GM18867 (cell line): Measurements from ENCODE around the gene MRAS.

ENCODE experiments used
- ATAC-seq: cut with Tn5 transposase; IDR thresholded peaks from one replicate; pipeline ENCODE4 v1.9.1; 2021; ENCODE audit warnings: mild to moderate bottlenecking, moderate library complexity; ENCODE audit not compliant: unreplicated experiment

MRAS gene

DNA sequence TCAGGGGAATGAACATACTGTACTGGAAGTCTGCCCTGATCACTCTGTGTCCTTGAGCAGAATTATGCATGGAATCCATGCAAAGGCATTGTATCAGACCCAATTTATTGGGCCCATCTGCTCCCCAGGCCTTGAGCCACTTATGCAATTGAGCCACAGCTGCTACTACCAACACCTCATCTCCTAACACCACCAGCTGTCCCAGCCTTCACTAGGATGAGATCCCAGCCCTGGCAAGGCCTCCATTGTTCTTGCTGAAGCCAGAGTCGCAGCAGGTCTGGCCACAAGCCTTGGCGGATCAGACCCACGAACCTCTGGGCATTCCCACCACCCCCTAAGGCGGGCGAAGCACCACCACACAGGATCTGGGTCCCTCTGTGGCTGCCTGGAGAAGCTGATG lies 9.6 kb upstream of the MRAS start:
- ATAC-seq: no peak

- ATAC-seq: no peak
Measured at GRCh38 chr3:138340511-138340910, 7.9 kb upstream of the MRAS start.

DNA sequence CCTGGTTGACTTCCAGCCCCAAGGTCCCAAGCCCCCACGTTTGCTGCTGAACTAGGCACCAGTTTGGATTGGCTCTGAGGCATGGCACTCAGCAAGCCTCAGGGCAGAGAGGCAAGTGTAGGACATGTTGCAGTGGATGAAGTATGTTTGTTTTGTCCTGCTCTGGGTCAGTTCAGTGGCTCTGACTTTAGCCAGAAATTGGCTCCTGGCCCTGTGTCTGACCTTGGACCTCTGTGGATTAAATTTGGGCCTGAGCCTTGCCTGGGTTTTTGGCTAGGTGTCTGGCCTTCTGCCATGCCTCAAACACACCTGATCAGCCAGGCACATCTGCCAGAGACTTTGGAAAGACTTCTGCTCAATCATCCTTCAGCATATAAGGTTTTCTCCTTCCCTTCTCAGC lies 3.6 kb upstream of the MRAS start:
- ATAC-seq: no peak

DNA sequence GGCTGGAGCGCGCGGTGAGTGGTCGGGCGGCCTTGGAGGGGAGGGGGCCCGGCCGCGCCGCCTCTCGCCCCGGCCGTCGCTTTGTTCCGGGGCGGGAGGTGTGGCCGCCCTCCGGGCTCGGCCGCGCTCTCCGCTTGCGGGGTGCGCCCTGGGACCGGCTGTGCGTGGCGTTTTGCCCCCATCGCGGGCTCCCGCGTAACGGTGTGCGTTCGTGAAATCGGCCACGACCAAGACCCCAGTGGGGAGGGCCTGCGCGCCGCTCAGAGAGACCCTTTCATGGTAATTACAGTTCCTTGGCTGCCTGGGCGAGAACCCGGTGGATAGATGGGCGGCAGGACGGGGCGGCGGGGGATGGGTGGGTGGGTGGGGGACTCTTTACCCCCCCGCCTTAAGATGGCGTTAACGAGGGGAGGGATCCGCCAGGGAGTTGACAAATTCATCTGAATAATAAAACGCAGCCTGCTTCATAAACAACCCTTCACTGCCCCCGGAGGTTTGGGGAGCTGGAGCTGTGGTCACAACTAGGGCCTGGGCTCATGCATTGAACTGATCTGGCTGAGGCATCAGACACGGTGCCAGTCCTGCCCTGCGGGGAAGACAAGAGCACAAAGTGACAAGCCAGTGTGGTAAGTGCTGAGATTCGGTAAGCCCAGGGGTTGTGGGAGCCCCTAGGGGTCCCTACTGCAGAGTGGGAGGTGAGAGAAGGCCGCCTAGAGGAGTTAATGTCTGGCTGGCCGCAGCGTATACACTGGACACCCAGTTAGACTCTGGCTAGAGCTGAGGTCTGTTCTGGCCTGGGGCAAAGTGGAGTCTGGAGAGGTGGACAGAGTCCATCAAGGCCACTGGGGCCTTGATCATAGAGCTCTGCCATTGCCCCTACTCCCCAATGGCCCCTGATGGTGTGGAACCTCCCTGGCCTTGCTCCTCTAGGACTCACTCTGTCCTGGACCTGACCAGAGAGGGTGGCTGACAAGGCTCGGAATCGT lies 668 bp downstream of the MRAS start:
- ATAC-seq: no peak

DNA sequence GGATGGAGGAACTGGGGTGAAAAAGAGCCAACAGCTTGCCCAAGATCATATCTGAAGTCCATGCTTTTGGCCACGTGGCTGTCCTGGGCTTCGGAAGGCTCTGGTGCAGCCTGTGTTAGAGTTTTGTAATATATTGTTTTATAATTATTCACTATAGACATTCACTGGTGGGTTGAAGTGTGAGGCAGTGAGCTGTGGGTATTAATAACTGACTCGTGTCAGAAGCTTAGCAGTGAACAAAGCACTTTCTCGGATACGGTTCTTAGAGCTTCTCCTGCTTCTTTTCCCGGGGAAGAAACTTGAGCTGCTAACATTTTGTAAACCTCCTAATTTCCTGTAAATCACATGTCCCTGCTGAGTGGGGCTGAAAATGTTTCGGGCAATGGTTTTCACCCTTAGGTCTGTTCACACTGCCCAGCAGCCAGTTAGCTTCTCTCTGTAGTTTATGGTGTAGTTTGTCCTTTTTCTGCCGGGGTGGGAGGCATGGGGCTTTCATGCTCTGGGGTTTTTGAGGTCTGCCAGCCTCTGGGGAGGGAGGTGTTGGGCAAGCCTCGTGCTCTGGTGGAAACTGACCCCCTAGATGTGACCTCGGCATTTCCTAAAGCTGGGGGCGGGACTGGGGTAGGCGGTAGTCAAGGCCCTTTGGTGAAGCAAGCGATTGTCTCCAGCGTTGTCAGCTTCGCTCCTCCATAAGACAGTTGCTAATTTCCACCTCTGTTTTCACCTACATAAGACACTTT lies 1.7 kb downstream of the MRAS start:
- no peak for ATAC-seq

DNA sequence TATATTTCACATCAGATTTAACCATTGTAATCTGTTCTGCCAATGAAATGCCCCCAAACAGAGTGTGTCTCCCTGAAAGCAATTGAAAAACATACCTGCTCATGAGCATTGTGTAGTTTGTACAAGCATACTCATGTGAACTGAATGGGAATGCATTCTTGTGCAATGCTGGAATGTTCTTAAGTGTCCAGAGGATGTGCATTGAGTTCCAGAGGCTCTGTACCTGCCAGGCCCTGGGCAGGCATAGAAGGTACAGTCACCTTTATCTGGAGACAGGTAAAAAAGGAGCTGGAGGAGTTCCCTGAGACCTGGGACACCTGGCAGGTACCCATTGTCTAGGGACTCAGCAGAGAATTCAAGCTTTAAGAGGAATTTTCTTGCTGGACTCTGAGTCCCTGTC lies 2.8 kb downstream of the MRAS start:
- no peak for ATAC-seq

DNA sequence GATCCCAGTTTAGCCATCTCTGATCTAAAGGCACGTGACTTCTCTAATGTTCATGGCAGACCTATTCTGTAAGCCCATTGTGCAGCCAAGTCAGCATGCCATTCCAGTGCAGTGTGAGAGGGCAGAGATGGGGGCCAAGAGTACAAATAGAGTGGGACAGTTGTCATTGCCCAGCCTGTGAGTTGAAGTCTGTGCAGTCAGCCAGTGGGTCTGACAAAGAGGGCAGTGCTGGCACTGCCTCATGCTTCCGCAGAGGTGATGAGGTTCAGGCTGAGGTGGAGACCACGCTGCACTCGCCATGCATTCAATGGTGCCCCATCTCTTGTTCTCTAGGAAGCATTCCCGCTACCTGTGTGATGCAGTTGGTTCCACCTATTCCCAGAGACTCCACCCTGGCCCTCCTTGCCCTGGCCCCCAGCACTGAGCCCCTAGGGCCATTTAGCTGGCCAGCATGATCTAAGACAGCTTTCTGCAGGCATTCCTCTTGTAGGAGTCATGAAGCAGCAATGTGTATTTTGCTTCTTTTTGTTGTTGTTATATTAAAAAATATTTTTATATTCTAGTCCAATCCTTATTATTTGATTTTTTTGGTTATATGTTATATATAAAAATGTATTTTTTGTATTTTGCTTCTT lies 3.7 kb downstream of the MRAS start:
- ATAC-seq: no peak

DNA sequence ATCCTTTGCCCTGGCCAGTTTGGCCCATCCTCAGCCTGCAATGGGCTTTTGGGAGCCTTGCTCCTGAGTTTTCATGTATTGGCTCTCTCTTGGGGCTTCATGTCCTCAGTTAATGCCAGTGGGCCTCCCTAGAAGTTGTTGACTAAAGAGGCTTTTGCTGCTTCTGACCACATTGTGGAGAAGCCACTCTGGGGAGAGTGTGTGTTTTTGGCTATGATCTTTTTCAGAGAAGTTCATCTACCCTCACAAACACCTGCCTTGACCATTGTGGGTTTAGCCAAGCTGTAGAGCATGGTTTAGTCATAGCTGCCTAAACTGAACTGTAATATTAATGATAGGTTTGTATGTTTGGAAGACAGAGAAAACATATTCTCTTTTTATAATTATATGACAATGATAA lies 6.0 kb downstream of the MRAS start:
- ATAC-seq: no peak

DNA sequence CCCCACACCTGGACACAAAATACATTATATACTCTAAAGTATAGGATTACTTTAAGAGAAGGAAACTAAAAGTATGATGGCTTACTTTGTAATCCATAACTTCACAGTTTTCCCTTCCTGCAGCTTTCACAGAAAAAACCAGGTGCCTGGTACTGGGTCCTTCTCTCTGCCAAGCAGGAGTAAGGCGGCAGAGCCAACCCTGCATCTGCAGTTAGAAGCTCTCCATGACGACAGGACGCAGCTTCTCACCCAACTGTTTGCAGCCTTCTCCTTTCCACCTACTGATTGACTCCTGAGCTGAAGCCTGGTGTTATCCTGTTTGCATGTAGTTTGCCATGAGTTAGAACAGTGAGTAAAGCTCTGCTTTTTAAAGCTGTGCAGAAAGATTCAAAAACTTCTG lies 6.7 kb downstream of the MRAS start:
- no peak for ATAC-seq

DNA sequence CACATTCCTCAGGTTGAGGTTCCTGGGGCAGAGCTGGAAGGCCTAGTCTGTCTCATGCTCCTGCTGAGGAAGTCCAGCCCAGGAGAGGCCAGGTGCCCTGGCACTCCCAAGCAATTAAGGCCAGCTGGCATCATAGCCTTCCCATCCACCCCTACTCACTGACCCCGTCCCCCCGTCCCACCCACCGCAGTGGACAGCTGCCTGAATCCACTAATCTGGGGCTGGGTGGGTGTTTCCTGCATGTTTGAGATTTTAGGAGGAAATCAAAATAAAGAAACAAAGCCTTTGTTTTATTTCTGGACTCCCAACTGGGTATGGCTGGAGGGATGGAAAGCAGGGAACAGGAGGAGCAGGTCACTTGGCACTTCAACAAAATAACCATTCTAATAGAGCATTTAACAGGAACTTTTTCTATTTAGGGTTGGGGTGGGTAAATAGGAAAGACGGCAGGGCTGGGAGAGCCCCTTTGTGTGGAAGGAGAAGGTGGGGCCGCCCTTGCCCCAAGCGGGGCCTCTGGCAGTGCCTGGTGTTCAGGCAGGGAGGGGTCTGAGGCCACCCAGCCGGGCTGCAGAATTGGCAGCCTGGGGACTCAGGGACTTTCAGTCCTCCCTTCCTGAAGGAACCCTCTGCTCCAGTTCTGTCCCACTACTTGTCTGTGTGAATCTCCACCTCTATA lies 8.5 kb downstream of the MRAS start:
- ATAC-seq: no peak

GRCh38 chr3:138359148-138359918 lies 11.0 kb downstream of the MRAS start:
- ATAC-seq: no peak

- no peak for ATAC-seq
Measured at GRCh38 chr3:138359919-138360868, 11.8 kb downstream of the MRAS start.

DNA sequence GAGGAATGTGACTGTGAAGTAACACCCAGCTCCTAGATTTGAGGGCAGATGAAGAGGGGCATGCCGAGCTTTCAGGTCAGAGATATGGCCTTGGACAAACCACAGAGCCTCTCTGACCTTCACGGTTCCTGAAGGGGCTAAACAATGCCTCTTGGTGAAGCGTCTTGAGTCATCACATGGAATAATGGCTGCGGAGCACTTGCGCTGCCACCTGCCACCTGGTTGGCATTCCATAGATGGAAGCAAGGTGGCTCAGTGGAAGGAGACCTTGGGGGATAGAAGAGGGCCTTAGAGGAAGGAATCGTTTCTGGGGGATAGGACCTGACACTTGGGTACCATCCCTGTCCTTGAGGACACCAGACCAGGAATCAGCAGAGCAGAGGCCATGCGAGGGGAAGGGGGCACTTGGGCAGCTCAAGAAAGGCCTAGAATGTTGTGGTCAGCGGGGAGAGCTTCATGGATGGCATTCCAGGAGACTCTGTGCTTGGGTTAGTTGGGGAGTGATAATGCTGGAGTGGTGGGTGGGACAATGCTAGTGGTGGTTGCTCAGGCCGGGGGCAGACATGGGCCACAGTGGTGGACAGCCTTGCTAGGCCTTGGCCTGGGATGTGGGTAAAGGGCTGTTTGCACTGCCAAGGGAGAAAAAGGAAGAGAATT lies 12.6 kb downstream of the MRAS start:
- no peak for ATAC-seq

GRCh38 chr3:138361561-138361971 lies 13.2 kb downstream of the MRAS start:
- no peak for ATAC-seq

GRCh38 chr3:138362538-138362937 lies 14.2 kb downstream of the MRAS start:
- ATAC-seq: no peak

GRCh38 chr3:138363322-138363721 lies 14.9 kb downstream of the MRAS start:
- ATAC-seq: no peak

GRCh38 chr3:138364356-138365252 lies 16.2 kb downstream of the MRAS start:
- no peak for ATAC-seq

DNA sequence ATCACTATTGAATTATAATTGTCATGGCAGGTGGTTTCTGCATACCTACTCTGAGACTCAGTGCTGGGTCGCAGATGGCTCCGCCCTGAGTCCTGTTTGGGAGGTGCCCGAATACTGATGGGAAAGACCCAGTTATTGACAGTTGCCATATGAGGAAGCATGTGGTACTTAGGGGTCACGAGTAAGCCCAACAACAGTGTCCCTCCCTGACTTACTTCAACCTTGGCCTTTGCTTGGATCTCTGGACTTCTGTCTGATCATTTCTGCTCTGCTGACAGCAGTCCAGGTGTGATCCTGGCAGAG lies 16.8 kb downstream of the MRAS start:
- ATAC-seq: no peak
